Stimulated activated CD4-positive, alpha-beta T cell treated with anti-CD3 and anti-CD28 coated beads, Interleukin-1b, Interleukin-23, amount 100 ng/mL, for 1 hour (primary cell): Measurements from ENCODE around the gene PCGF1.
"Not testable (repeated sequence)": the region's sequence is repeated elsewhere in the genome, so short reads cannot be mapped to it uniquely, and the experiment has no call there.

Experiments used
- DNase-seq, 2 donors: peaks; one replicate each; pipeline ENCODE4 v3.0.0-alpha.2; 2020; ENCODE audit warnings: low read depth in 2 of 2

PCGF1 gene

GRCh38 chr2:74499267-74499939 lies 8.1 kb downstream of the PCGF1 start, which contains the start of gene LBX2:
Gene LBX2, minus strand, starts transcription at chr2:74499603. Its CDS starts 66 bp downstream, at chr2:74499537.
- no peak for DNase-seq

- DNase-seq, result no peak
Measured at GRCh38 chr2:74498500-74499266, 8.8 kb downstream of the PCGF1 start.

GRCh38 chr2:74497777-74498499 lies 9.6 kb downstream of the PCGF1 start:
- DNase-seq, result no peak

- no peak for DNase-seq
Measured at GRCh38 chr2:74496997-74497776, 10.3 kb downstream of the PCGF1 start.

GRCh38 chr2:74495440-74495839 lies 12.1 kb downstream of the PCGF1 start:
- no peak for DNase-seq

- DNase-seq, result no peak
Measured at GRCh38 chr2:74493546-74493945, 13.9 kb downstream of the PCGF1 start.

- no peak for DNase-seq
Measured at GRCh38 chr2:74491648-74492544, 15.6 kb downstream of the PCGF1 start.

GRCh38 chr2:74489906-74490305 lies 17.6 kb downstream of the PCGF1 start:
- no peak for DNase-seq

- DNase-seq, result no peak
Measured at GRCh38 chr2:74488643-74489481, 18.6 kb downstream of the PCGF1 start.

- no peak for DNase-seq
Measured at GRCh38 chr2:74486141-74486540, 21.4 kb downstream of the PCGF1 start.

- DNase-seq, result not testable (repeated sequence)
Measured at GRCh38 chr2:74483675-74484164, 23.8 kb downstream of the PCGF1 start.

GRCh38 chr2:74482801-74483674 lies 24.5 kb downstream of the PCGF1 start, which contains the start of the genes CCDC142 and TTC31:
Gene CCDC142, minus strand, starts transcription at chr2:74482998. Its CDS starts 161 bp downstream, at chr2:74482837.
Gene TTC31, plus strand, starts transcription at chr2:74483081. Its CDS starts 15 bp downstream, at chr2:74483096.
- peak; percentile 81 to 83 for DNase-seq

- DNase-seq, result no peak
Measured at GRCh38 chr2:74481961-74482800, 25.3 kb downstream of the PCGF1 start.

GRCh38 chr2:74481431-74481830 lies 26.1 kb downstream of the PCGF1 start:
- no peak for DNase-seq

- no peak for DNase-seq
Measured at GRCh38 chr2:74474899-74475298, 32.6 kb downstream of the PCGF1 start.

GRCh38 chr2:74474481-74474880 lies 33.0 kb downstream of the PCGF1 start:
- no peak for DNase-seq

- DNase-seq, result no peak
Measured at GRCh38 chr2:74472945-74473258, 34.6 kb downstream of the PCGF1 start.
